Keratinocyte (primary cell): ENCODE results near the gene GPLD1. TPM values are rescaled to one million over a fixed set of nuclear protein-coding genes. Genes with fewer than 3 reads are reported as not detected.

Experiments
- DNase-seq: peaks from one replicate; pipeline ENCODE4 v3.0.0-alpha.2; 2011; ENCODE audit warnings: low read depth, missing footprints, low spot score
- FAIRE-seq: peaks from 2 replicates; lab custom pipeline; 2011; peaks lifted over from hg19 to GRCh38; lab: Jason Lieb, UNC
- H2AFZ ChIP-seq: 2 replicates; pipeline ENCODE4 v1.6.0; 2012; ENCODE audit warnings: low read length, control low read depth, inconsistent platforms; ENCODE audit not compliant: control insufficient read depth
- H3K27ac ChIP-seq: 2 replicates; pipeline ENCODE4 v1.5.1; 2011; ENCODE audit warnings: low read length; ENCODE audit not compliant: control insufficient read depth, insufficient read depth
- H3K27me3 ChIP-seq: 3 replicates; pipeline ENCODE4 v1.6.0; 2011; ENCODE audit warnings: low read length; ENCODE audit not compliant: control insufficient read depth, insufficient read depth; ENCODE audit errors: extremely low read depth
- H3K36me3 ChIP-seq, 2 experiments: 2 replicates in 1 of 2; 3 replicates in 1 of 2; pipeline ENCODE4 v1.5.1; 2011; ENCODE audit warnings: low read length in 2 of 2, mild to moderate bottlenecking in 1 of 2; ENCODE audit not compliant: control insufficient read depth in 2 of 2, insufficient read depth in 2 of 2; ENCODE audit errors: extremely low read depth in 1 of 2
- H3K4me1 ChIP-seq: 3 replicates; pipeline ENCODE4 v1.5.1; 2011; ENCODE audit warnings: low read length; ENCODE audit not compliant: control insufficient read depth, insufficient read depth; ENCODE audit errors: extremely low read depth
- H3K4me2 ChIP-seq: 3 replicates; pipeline ENCODE4 v1.6.0; 2011; ENCODE audit warnings: low read depth, low read length; ENCODE audit not compliant: control insufficient read depth, insufficient read depth; ENCODE audit errors: extremely low read depth
- H3K4me3 ChIP-seq, 3 experiments: fragments of 200-600 bp in 1 of 3; sonication (generic) in 1 of 3; 2 replicates in 2 of 3; 3 replicates in 1 of 3; pipeline ENCODE4 v1.5.1; 2011 to 2016; ENCODE audit warnings: low read length in 3 of 3, mild to moderate bottlenecking in 3 of 3, control low read depth in 2 of 3, inconsistent platforms in 1 of 3, low read depth in 1 of 3, mixed read lengths in 1 of 3, mixed run types in 1 of 3, moderate library complexity in 1 of 3; ENCODE audit not compliant: control insufficient read depth in 2 of 3, insufficient read depth in 2 of 3; ENCODE audit errors: extremely low read depth in 1 of 3
- H3K79me2 ChIP-seq: 2 replicates; pipeline ENCODE4 v1.6.0; 2012; ENCODE audit warnings: low read length; ENCODE audit not compliant: control insufficient read depth, insufficient read depth
- H3K9ac ChIP-seq: 3 replicates; pipeline ENCODE4 v1.6.0; 2011; ENCODE audit warnings: low read length; ENCODE audit not compliant: control insufficient read depth, insufficient read depth; ENCODE audit errors: extremely low read depth
- H3K9me1 ChIP-seq: 3 replicates; pipeline ENCODE4 v1.6.0; 2011; ENCODE audit warnings: low read length; ENCODE audit not compliant: control insufficient read depth, insufficient read depth; ENCODE audit errors: extremely low read depth
- H3K9me3 ChIP-seq: 2 replicates; pipeline ENCODE4 v1.5.1; 2012; ENCODE audit warnings: low read depth, low read length; ENCODE audit not compliant: control insufficient read depth
- H4K20me1 ChIP-seq: 3 replicates; pipeline ENCODE4 v1.6.0; 2011; ENCODE audit warnings: low read length; ENCODE audit not compliant: control insufficient read depth, insufficient read depth; ENCODE audit errors: extremely low read depth
- EZH2 ChIP-seq: IDR thresholded peaks from one replicate; pipeline ENCODE4 v1.6.1; 2012; ENCODE audit warnings: inconsistent platforms, mild to moderate bottlenecking, low read length, moderate library complexity
- dilution Hi-C: fragments of 300-500 bp; cut with MboI; formaldehyde crosslinking; loops from one replicate; pipeline ENCODE4 v1.7.0; 2020; ENCODE audit warnings: low sequenced_read_pairs; ENCODE audit not compliant: extremely low pct_ligation_motif_present
- polyA plus RNA-seq, 5 experiments: library from polyadenylated mRNA; depleted of rRNA in 3 of 5; stranded (reverse) in 3 of 5; stranded (forward) in 1 of 5; unstranded in 1 of 5; fragments of >200 nt; gene quantifications; 1 replicate in 1 of 5; 2 replicates in 3 of 5; 3 replicates in 1 of 5; pipeline versions ENCODE4 v1.2.1 to v1.2.3, GENCODE V29; 2011 to 2012; ENCODE audit warnings: missing spikeins in 2 of 5, low read depth in 1 of 5, low replicate concordance in 1 of 5
- TF ChIP-seq, protein P1 (sequence below), 3 experiments: IDR thresholded peaks in 1 of 3; conservative IDR thresholded peaks in 1 of 3; optimal IDR thresholded peaks in 1 of 3; 2 replicates in 2 of 3; 3 replicates in 1 of 3; pipeline versions ENCODE3 to v1.5.1; 2011; ENCODE audit warnings: low read length in 3 of 3, mild to moderate bottlenecking in 3 of 3, moderate library complexity in 2 of 3, control low read depth in 1 of 3, inconsistent platforms in 1 of 3; ENCODE audit not compliant: insufficient read depth in 2 of 3; ENCODE audit errors: extremely low read depth in 1 of 3

GPLD1 gene
- polyA plus RNA-seq, 1 donor (not counting 4 experiments of a cell fraction or from before 2014, with no cell fraction given) = 0.07 TPM

DNA sequence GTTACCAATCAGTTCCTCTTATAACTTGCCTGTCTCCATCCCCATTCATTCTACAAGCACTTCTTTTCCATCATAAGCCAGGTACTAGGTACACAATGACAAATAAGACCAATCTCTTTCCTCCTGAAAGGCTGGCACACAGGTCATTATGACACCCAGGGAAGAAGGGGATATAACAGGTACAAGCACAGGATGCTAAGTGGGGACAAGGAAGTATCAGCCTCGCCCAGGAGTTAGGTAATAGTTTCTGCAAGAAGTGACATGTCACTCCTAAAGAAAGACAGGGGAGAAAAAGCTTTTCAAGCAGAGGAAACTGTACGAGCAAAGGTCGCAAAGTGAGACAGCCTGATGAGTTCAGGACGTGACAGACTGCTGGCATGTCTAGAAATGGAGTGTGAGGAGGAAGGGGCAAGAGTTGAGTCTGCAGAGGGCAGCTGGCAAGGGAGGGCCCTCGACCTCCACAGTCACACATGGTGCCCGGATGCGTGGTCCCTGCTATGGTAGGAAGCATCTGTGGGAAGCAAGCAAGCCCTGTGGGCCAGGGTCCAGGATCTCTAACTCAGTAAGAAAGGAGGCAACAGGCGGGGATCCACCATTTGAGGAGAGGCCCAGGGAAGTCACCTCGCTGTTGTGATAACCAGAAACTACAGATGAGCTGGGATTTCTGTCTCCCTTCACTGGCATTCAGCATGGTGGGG lies 40.4 kb downstream of the GPLD1 start:
- TF ChIP-seq, protein P1, sequence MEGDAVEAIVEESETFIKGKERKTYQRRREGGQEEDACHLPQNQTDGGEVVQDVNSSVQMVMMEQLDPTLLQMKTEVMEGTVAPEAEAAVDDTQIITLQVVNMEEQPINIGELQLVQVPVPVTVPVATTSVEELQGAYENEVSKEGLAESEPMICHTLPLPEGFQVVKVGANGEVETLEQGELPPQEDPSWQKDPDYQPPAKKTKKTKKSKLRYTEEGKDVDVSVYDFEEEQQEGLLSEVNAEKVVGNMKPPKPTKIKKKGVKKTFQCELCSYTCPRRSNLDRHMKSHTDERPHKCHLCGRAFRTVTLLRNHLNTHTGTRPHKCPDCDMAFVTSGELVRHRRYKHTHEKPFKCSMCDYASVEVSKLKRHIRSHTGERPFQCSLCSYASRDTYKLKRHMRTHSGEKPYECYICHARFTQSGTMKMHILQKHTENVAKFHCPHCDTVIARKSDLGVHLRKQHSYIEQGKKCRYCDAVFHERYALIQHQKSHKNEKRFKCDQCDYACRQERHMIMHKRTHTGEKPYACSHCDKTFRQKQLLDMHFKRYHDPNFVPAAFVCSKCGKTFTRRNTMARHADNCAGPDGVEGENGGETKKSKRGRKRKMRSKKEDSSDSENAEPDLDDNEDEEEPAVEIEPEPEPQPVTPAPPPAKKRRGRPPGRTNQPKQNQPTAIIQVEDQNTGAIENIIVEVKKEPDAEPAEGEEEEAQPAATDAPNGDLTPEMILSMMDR (optimal IDR thresholded peaks at IDR 0.05 in 1 of 3, IDR thresholded peaks at IDR 0.05 in 1 of 3, conservative IDR thresholded peaks at IDR 0.05 in 1 of 3; ENCODE audit: extremely low read depth in 1 of 3, insufficient read depth in 2 of 3, low read length in 3 of 3) = no peak
- TF ChIP-seq EZH2 = no peak
- no peak overlapping the region for H3K4me2 ChIP-seq
- H3K4me1 ChIP-seq = no peaks in the 10 kb centered on the region
- H3K27me3 ChIP-seq = no peaks in the 10 kb centered on the region
- H3K9me3 ChIP-seq = no peaks in the 10 kb centered on the region
- H4K20me1 ChIP-seq = no peaks in the 10 kb centered on the region
- no peak overlapping the region for H3K9ac ChIP-seq
- dilution Hi-C loops = no loop called here
- no peaks in the 10 kb centered on the region for H3K36me3 ChIP-seq
- no peaks in the 10 kb centered on the region for H3K9me1 ChIP-seq
- H3K4me3 ChIP-seq = no peak overlapping the region
- H2AFZ ChIP-seq = no peak overlapping the region
- no peak for DNase-seq
- no peak for FAIRE-seq
- no peak overlapping the region for H3K27ac ChIP-seq
- H3K79me2 ChIP-seq = no peaks in the 10 kb centered on the region

DNA sequence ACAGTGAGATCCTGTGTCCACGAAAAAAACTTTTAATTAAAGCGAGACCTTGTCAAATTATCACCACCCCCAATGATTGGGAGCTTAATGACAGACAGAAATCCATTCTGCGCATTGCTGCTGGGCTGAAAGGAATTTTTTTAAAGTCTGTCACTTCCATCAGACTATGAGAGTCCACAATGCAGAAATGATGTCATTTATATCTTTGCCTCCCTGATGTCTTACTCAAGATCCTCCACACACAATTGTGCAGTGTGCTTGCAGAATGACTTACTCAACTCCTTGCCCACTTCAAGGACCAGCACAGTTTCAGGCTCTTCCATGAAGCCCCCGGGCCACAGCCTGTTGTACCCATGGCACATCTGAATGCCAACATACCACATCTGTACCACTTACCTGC lies 41.0 kb downstream of the GPLD1 start:
- Histone ChIP-seq H3K9me3 (no peaks in the 10 kb centered on the region), H3K79me2 (no peaks in the 10 kb centered on the region), H3K4me1 (no peaks in the 10 kb centered on the region), H3K36me3 (no peaks in the 10 kb centered on the region), H4K20me1 (no peaks in the 10 kb centered on the region), H3K9me1 (no peaks in the 10 kb centered on the region), H3K9ac (no peak overlapping the region), H2AFZ (no peak overlapping the region), H3K4me3 (no peak overlapping the region), H3K4me2 (no peak overlapping the region), H3K27me3 (no peaks in the 10 kb centered on the region), H3K27ac (no peak overlapping the region)
- FAIRE-seq (no peak), DNase-seq (no peak)
- dilution Hi-C loops = no loop called here
- TF ChIP-seq EZH2 = no peak
- TF ChIP-seq, protein P1 (optimal IDR thresholded peaks at IDR 0.05 in 1 of 3, IDR thresholded peaks at IDR 0.05 in 1 of 3, conservative IDR thresholded peaks at IDR 0.05 in 1 of 3; ENCODE audit: extremely low read depth in 1 of 3, insufficient read depth in 2 of 3, low read length in 3 of 3) = no peak
